IMR-90 (cell line): Measurements from ENCODE around the gene RAPGEF5. TPM values are rescaled to one million over a fixed set of nuclear protein-coding genes. Genes with fewer than 3 reads are reported as not detected.
"Not testable (repeated sequence)": the region's sequence is repeated elsewhere in the genome, so short reads cannot be mapped to it uniquely, and the experiment has no call there.

ENCODE experiments used
- ATAC-seq: fragments of 200-7000 bp; cut with Tn5 transposase; 2 replicates; pipeline ENCODE4 v1.9.1; 2020; ENCODE audit warnings: low read depth, mild to moderate bottlenecking, moderate library complexity
- BruUV-seq: library from RNA; stranded (reverse); fragments of 400-500 nt; replicated peaks from 2 replicates; lab custom pipeline; 2021; lab: Mats Ljungman, UMichigan
- CTCF ChIA-PET: fragments of 300-600 bp; formaldehyde crosslinking; extraction: SDS; loops from one replicate; lab custom pipeline; 2021; ENCODE audit warnings: antibody characterized with exemption; lab: Yijun Ruan, JAX
- POLR2A ChIA-PET: fragments of 300-600 bp; sonication (Branson Sonifier 250); formaldehyde crosslinking; loops from one replicate; lab custom pipeline; 2022; ENCODE audit warnings: antibody characterized with exemption; ENCODE audit not compliant: unreplicated experiment; lab: Charles Lee
- DNase-seq: peaks from one replicate; pipeline ENCODE4 v3.0.0; 2013
- H2AFZ ChIP-seq: replicated peaks from 2 replicates; pipeline ENCODE3; 2013; ENCODE audit warnings: low read length, mild to moderate bottlenecking; ENCODE audit not compliant: poor library complexity
- H2AK5ac ChIP-seq: 2 replicates; pipeline ENCODE4 v1.6.1; 2013; ENCODE audit warnings: low read depth, low read length, inconsistent platforms
- H2AK9ac ChIP-seq: replicated peaks from 2 replicates; pipeline ENCODE3; 2013; ENCODE audit warnings: mild to moderate bottlenecking, low read depth, low read length, moderate library complexity; ENCODE audit not compliant: poor library complexity
- H2BK120ac ChIP-seq: 2 replicates; pipeline ENCODE4 v1.6.1; 2013; ENCODE audit warnings: low read depth, low read length, inconsistent platforms
- H2BK15ac ChIP-seq: 3 replicates; pipeline ENCODE4 v1.6.1; 2013; ENCODE audit warnings: low read depth, low read length, inconsistent platforms
- H2BK20ac ChIP-seq: 2 replicates; pipeline ENCODE4 v1.6.1; 2013; ENCODE audit warnings: low read depth, mild to moderate bottlenecking, inconsistent platforms, low read length, moderate library complexity
- H2BK5ac ChIP-seq: 2 replicates; pipeline ENCODE4 v1.6.1; 2013; ENCODE audit warnings: mild to moderate bottlenecking, low read depth, low read length, inconsistent platforms; ENCODE audit not compliant: poor library complexity, severe bottlenecking
- H3K14ac ChIP-seq: replicated peaks from 2 replicates; pipeline ENCODE4 v1.6.1; 2013; ENCODE audit warnings: low read depth, low read length, inconsistent platforms
- H3K18ac ChIP-seq: 2 replicates; pipeline ENCODE4 v1.6.1; 2013; ENCODE audit warnings: low read depth, low read length, control low read depth
- H3K23ac ChIP-seq: 2 replicates; pipeline ENCODE4 v1.6.1; 2013; ENCODE audit warnings: low read depth, low read length, inconsistent platforms
- H3K27ac ChIP-seq: 2 replicates; pipeline ENCODE4 v1.5.1; 2013; ENCODE audit warnings: mild to moderate bottlenecking, control low read depth, low read length; ENCODE audit not compliant: insufficient read depth
- H3K27me3 ChIP-seq: 2 replicates; pipeline ENCODE4 v1.6.1; 2013; ENCODE audit warnings: low read length; ENCODE audit not compliant: control insufficient read depth, insufficient read depth
- H3K36me3 ChIP-seq: 2 replicates; pipeline ENCODE4 v1.6.1; 2013; ENCODE audit warnings: low read length, mixed read lengths; ENCODE audit not compliant: control insufficient read depth, insufficient read depth
- H3K4ac ChIP-seq: 2 replicates; pipeline ENCODE4 v1.6.1; 2013; ENCODE audit warnings: low read depth, low read length, inconsistent platforms
- H3K4me1 ChIP-seq: 2 replicates; pipeline ENCODE4 v1.6.1; 2013; ENCODE audit warnings: low read length, mixed read lengths; ENCODE audit not compliant: control insufficient read depth, insufficient read depth
- H3K4me2 ChIP-seq: 2 replicates; pipeline ENCODE4 v1.6.1; 2013; ENCODE audit warnings: low read depth, mild to moderate bottlenecking, control low read depth, low read length, moderate library complexity
- H3K4me3 ChIP-seq: 2 replicates; pipeline ENCODE4 v1.5.1; 2013; ENCODE audit warnings: low read depth, mild to moderate bottlenecking, control low read depth, low read length, moderate library complexity; ENCODE audit not compliant: insufficient read depth
- H3K56ac ChIP-seq: 2 replicates; pipeline ENCODE4 v1.6.1; 2013; ENCODE audit warnings: low read length, inconsistent platforms; ENCODE audit not compliant: insufficient read depth; ENCODE audit errors: extremely low read depth
- H3K79me1 ChIP-seq, 2 experiments: 2 replicates each; pipeline ENCODE4 v1.6.1; 2013; ENCODE audit warnings: low read length in 2 of 2, inconsistent platforms in 1 of 2, low read depth in 1 of 2
- H3K9ac ChIP-seq: 2 replicates; pipeline ENCODE4 v1.6.1; 2013; ENCODE audit warnings: low read depth, low read length, control low read depth
- H3K9me1 ChIP-seq: 2 replicates; pipeline ENCODE4 v1.6.1; 2013; ENCODE audit warnings: low read length, inconsistent platforms; ENCODE audit not compliant: insufficient read depth
- H3K9me3 ChIP-seq: 2 replicates; pipeline ENCODE4 v1.6.1; 2013; ENCODE audit warnings: low read length; ENCODE audit not compliant: control insufficient read depth, insufficient read depth
- H4K20me1 ChIP-seq: 2 replicates; pipeline ENCODE4 v1.6.1; 2013; ENCODE audit warnings: low read length, inconsistent platforms; ENCODE audit not compliant: insufficient read depth
- H4K5ac ChIP-seq: 2 replicates; pipeline ENCODE4 v1.6.1; 2013; ENCODE audit warnings: mild to moderate bottlenecking, low read depth, low read length, control low read depth
- H4K8ac ChIP-seq, 2 experiments: 2 replicates each; pipeline ENCODE4 v1.6.1; 2013; ENCODE audit warnings: low read depth in 2 of 2, low read length in 2 of 2, control low read depth in 1 of 2, inconsistent platforms in 1 of 2
- H4K91ac ChIP-seq: 2 replicates; pipeline ENCODE4 v1.6.1; 2013; ENCODE audit warnings: low read depth, low read length, inconsistent platforms; ENCODE audit not compliant: insufficient read depth
- MAFK ChIP-seq: IDR thresholded peaks from 2 replicates; pipeline ENCODE4 v1.6.1; 2012; ENCODE audit warnings: low read depth, low read length, improper control_type of control experiment
- WGBS, 2 experiments: methylation state at CpG; one replicate each; pipeline versions ENCODE4 v1.1.5 to v1.1.7; 2013; ENCODE audit warnings: missing lambda C conversion rate in 2 of 2; ENCODE audit not compliant: insufficient read length in 1 of 2; ENCODE audit errors: extremely low coverage in 2 of 2; 5-methylcytosine and 5-hydroxymethylcytosine counted together
- dilution Hi-C: fragments of 300-500 bp; cut with HindIII; formaldehyde crosslinking; loops from one replicate; pipeline ENCODE4 v1.14.3; 2018; ENCODE audit warnings: low sequenced_read_pairs; ENCODE audit not compliant: unreplicated experiment
- in situ Hi-C: fragments of 300-500 bp; cut with MboI; formaldehyde crosslinking; loops from 3 replicates; pipeline ENCODE4 v1.14.3; 2019; ENCODE audit warnings: low sequenced_read_pairs, inconsistent platforms, mixed read lengths
- intact Hi-C: fragments of 100-400 bp; cut with micrococcal nuclease; formaldehyde crosslinking; loops from 2 replicates; pipeline ENCODE4 v1.10.0; 2022
- polyA plus RNA-seq, 3 experiments: library from polyadenylated mRNA; depleted of rRNA; stranded (reverse); fragments of >200 nt; gene quantifications; 2 replicates each; pipeline ENCODE4 v1.2.3, GENCODE V29; 2012; ENCODE audit warnings: low replicate concordance in 1 of 3
- total RNA-seq: library from RNA; depleted of rRNA; stranded (reverse); fragments of >200 nt; gene quantifications from 2 replicates; pipeline ENCODE4 v1.2.3, GENCODE V29; 2012

Gene RAPGEF5
- total and polyA plus RNA-seq, 2 of the 4 experiments (the other 2 are of a cell fraction): 0.05 to 0.18 TPM

- BruUV-seq, H3K18ac ChIP-seq: not testable (repeated sequence)
Measured at GRCh38 chr7:22078872-22079271, 278.1 kb downstream of the RAPGEF5 start.

More at GRCh38 chr7:22078872-22079271, 278.1 kb downstream of the RAPGEF5 start:
- ATAC-seq, H3K79me1 ChIP-seq, in situ Hi-C loops, H3K23ac ChIP-seq, dilution Hi-C loops, H3K4me3 ChIP-seq, CTCF ChIA-PET, POLR2A ChIA-PET, H3K9ac ChIP-seq, H2AK9ac ChIP-seq, H4K20me1 ChIP-seq, H2BK20ac ChIP-seq, DNase-seq, H3K9me3 ChIP-seq, H3K9me1 ChIP-seq, H3K4me2 ChIP-seq, H2AFZ ChIP-seq, H2AK5ac ChIP-seq, H3K4ac ChIP-seq, H2BK120ac ChIP-seq, H4K91ac ChIP-seq, H3K27me3 ChIP-seq, H3K56ac ChIP-seq, H3K14ac ChIP-seq, H4K8ac ChIP-seq, H2BK5ac ChIP-seq, H3K4me1 ChIP-seq, H4K5ac ChIP-seq, intact Hi-C loops, H3K27ac ChIP-seq, H3K36me3 ChIP-seq, H2BK15ac ChIP-seq: not testable (repeated sequence)
- TF ChIP-seq MAFK: peak; percentile 83
- 50% methylated on average over 3 of the region's 6 CpGs; no CpG with 5 or more reads in 1 of the 2 experiments for WGBS, 2 experiments
